Lower leg skin (tissue), 4 donors: ENCODE data around the gene RTCA. TPM values are rescaled to one million over a fixed set of nuclear protein-coding genes. Genes with fewer than 3 reads are reported as not detected.

ENCODE experiments used
- DNase-seq, 2 donors: peaks; one replicate each; pipeline ENCODE4 v3.0.0-alpha.2; 2019; ENCODE audit warnings: low spot score in 2 of 2
- H3K4me3 ChIP-seq: fragments of 200-600 bp; sonication (generic); 2 replicates; pipeline ENCODE4 v1.5.1; 2017; ENCODE audit warnings: mild to moderate bottlenecking, low read depth; ENCODE audit not compliant: poor library complexity, severe bottlenecking
- CTCF ChIP-seq, 3 donors: fragments of 450-650 bp; IDR thresholded peaks; one replicate each; pipeline ENCODE4 v1.5.1; 2016; ENCODE audit warnings: antibody characterized with exemption in 3 of 3, mild to moderate bottlenecking in 3 of 3, moderate library complexity in 2 of 3
- POLR2A ChIP-seq, 2 donors: fragments of 450-650 bp; IDR thresholded peaks; one replicate each; pipeline ENCODE4 v1.6.1; 2016 to 2017; ENCODE audit warnings: antibody characterized with exemption in 2 of 2, mild to moderate bottlenecking in 1 of 2, moderate library complexity in 1 of 2
- WGBS, 2 donors: methylation state at CpG; one replicate each; pipeline ENCODE4 v1.1.5; 2018; 5-methylcytosine and 5-hydroxymethylcytosine counted together
- intact Hi-C: fragments of 100-400 bp; cut with DNase I; formaldehyde crosslinking; loops from one replicate; pipeline ENCODE4 v1.15.0; 2023; ENCODE audit warnings: low total_unique reads
- total RNA-seq, 4 donors: library from RNA; depleted of rRNA; stranded (reverse); fragments of >200 nt; gene quantifications; one replicate each; pipeline ENCODE4 v1.1.0, GENCODE V29; 2016

The RTCA gene
- total RNA-seq, 4 donors from 2014 or later, result 13.0 to 26.6 (median 17.1) TPM

DNA sequence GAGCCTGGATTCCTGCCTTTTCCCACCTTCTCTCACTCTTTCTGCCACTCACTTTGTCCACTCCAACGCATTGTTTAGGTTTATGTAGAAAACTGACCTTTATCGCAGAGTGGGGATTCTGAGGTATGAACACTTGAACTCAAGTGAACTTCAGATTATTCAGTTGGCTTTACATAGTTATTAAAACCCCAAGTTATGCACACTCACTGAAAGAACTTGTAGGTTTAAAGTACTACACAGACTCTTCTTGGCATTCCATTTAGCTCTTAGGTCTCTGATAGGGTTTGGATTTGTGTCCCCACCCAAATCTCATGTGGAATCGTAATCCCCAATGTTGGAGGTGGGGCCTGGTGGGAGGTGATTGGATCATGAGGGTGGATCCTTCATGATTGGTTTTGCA, 39.9 kb downstream of the RTCA start:
- no peak for TF ChIP-seq POLR2A (IDR thresholded peaks at IDR 0.05)
- TF ChIP-seq CTCF (IDR thresholded peaks at IDR 0.05), result no peak

DNA sequence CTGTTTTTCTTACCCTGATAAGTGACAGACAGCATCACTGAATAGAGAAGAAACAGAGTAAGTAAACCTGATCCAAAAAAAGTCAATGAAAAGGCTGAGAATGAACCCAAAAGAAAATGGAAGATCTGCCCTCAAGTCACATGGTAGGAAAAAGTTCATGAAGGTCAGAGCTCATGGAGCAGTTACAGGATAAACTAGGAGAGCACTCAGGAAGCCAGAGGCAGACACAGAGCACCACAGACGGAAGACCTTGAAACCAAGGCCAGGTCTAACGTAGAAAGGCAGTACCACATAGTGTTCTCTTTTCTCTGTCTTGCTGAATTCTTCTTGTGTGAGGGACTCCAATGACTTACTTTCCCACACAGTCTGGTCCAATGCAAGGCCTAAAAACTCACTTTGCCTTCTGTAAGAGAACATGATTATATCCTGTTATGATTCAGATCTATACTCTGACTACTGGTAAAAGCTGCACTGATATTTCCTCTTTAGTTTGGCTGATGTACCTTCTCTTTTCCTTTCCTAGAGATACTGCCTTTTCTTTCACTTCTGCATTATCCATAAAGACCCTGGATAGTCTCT, 40.8 kb downstream of the RTCA start:
- no peak for DNase-seq
- 83 to 86% methylated on average over 2 of the region's 2 CpGs for WGBS, 2 donors
- TF ChIP-seq CTCF (IDR thresholded peaks at IDR 0.05), result no peak
- TF ChIP-seq POLR2A (IDR thresholded peaks at IDR 0.05), result no peak
- intact Hi-C loops, result no loop called here
- no peak overlapping the region for H3K4me3 ChIP-seq

More for the DNA sequence above, 39.9 kb downstream of the RTCA start:
- WGBS, 2 donors, result 93 to 95% methylated on average over 3 of the region's 3 CpGs
- intact Hi-C loops, result no loop called here
- no peak for DNase-seq
- H3K4me3 ChIP-seq, result no peak overlapping the region

DNA sequence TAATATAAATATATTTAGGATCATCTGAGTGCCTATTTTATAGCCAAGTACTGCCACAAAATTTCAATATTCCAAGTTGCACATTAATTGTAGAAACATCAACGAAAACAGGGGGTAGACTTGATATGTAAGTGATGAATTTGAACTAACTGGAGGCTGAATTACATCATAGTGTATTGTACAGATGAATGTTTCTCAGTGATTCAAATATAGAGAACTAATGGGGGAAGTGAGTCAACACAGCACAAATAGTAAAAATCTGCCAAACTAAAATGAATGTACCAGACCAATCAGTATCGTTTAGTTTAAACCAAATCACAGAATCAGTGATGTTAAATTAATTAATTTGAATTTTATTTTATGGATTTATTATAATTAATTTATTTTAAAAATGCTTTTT, 42.8 kb downstream of the RTCA start:
- DNase-seq, result no peak
- WGBS, 2 donors, result 56 to 62% methylated on average over 2 of the region's 2 CpGs
- no peak overlapping the region for H3K4me3 ChIP-seq
- intact Hi-C loops, result no loop called here
- TF ChIP-seq POLR2A (IDR thresholded peaks at IDR 0.05), result no peak

DNA sequence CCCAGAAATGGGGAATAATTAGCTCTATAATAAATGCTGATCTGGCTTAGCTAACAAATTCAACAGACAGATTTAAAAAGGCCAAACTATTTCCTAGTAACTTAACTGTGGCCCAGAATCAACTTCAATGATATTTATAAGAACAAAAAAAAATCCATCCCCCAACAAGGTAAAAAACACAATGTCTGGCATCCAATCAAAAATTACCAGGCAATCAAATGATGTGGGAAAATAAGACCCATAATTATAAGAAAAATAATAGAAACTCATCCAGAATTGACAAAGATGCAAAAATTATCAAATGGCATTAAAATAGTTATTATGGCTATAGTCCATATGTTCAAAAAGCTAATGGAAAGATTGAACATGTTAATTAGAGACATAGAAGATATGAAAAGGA, 43.8 kb downstream of the RTCA start:
- H3K4me3 ChIP-seq, result no peak overlapping the region
- TF ChIP-seq POLR2A (IDR thresholded peaks at IDR 0.05), result no peak
- TF ChIP-seq CTCF (IDR thresholded peaks at IDR 0.05), result no peak
- intact Hi-C loops, result no loop called here
- DNase-seq, result no peak

- no peak for DNase-seq
- intact Hi-C loops, result no loop called here
- WGBS, 2 donors, result 73 to 74% methylated on average over 4 of the region's 4 CpGs
- H3K4me3 ChIP-seq, result no peak overlapping the region
- no peak for TF ChIP-seq CTCF (IDR thresholded peaks at IDR 0.05)
- no peak for TF ChIP-seq POLR2A (IDR thresholded peaks at IDR 0.05)
Measured at GRCh38 chr1:100313382-100313781, 47.4 kb downstream of the RTCA start.

DNA sequence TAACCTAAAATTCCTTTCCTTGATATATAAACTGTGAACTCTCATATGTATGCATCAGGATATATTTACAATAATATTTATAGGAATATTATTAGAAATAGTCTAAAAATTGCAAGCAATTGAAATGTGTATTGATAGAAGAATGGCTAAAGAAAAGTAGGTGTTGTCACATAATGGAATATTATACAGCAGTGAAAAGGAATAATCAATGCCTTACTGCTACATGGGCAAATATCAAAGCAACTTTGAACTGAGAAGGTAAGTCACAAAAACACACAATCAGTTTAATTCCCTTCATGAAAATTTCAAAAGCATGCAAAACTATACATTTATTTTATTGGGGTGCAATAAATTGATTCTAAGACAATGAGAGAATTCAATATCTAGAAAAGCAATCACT, 50.6 kb downstream of the RTCA start:
- DNase-seq, result no peak
- intact Hi-C loops, result no loop called here
- TF ChIP-seq CTCF (IDR thresholded peaks at IDR 0.05), result no peak
- TF ChIP-seq POLR2A (IDR thresholded peaks at IDR 0.05), result no peak
- no peak overlapping the region for H3K4me3 ChIP-seq
